HG02798 (cell line): ENCODE measurements around the gene SCN7A.
"Not testable (repeated sequence)": the region's sequence is repeated elsewhere in the genome, so short reads cannot be mapped to it uniquely, and the experiment has no call there.

ENCODE experiments used
- ATAC-seq: cut with Tn5 transposase; IDR thresholded peaks from one replicate; pipeline ENCODE4 v1.9.1; 2021; ENCODE audit warnings: mild to moderate bottlenecking; ENCODE audit not compliant: unreplicated experiment, poor library complexity

SCN7A gene

GRCh38 chr2:166455823-166456222, 38.2 kb downstream of the SCN7A start:
- ATAC-seq = not testable (repeated sequence)

GRCh38 chr2:166454006-166454595, 39.9 kb downstream of the SCN7A start:
- no peak for ATAC-seq

GRCh38 chr2:166451468-166451867, 42.6 kb downstream of the SCN7A start:
- no peak for ATAC-seq

- ATAC-seq = peak; percentile 81
Observed at GRCh38 chr2:166449439-166449838, 44.6 kb downstream of the SCN7A start.

GRCh38 chr2:166448106-166448505, 45.9 kb downstream of the SCN7A start:
- ATAC-seq = no peak

- no peak for ATAC-seq
Observed at GRCh38 chr2:166444306-166444705, 49.7 kb downstream of the SCN7A start.

GRCh38 chr2:166440313-166440712, 53.7 kb downstream of the SCN7A start:
- no peak for ATAC-seq

GRCh38 chr2:166439078-166439477, 55.0 kb downstream of the SCN7A start:
- no peak for ATAC-seq

- ATAC-seq = no peak
Observed at GRCh38 chr2:166436976-166437375, 57.1 kb downstream of the SCN7A start.

GRCh38 chr2:166436189-166436588, 57.9 kb downstream of the SCN7A start:
- ATAC-seq = no peak

GRCh38 chr2:166434491-166434890, 59.6 kb downstream of the SCN7A start:
- no peak for ATAC-seq

- ATAC-seq = no peak
Observed at GRCh38 chr2:166433457-166433856, 60.6 kb downstream of the SCN7A start.

GRCh38 chr2:166432331-166432730, 61.7 kb downstream of the SCN7A start:
- no peak for ATAC-seq

GRCh38 chr2:166424841-166425240, 69.2 kb downstream of the SCN7A start:
- no peak for ATAC-seq

GRCh38 chr2:166419616-166419934, 74.5 kb downstream of the SCN7A start:
- no peak for ATAC-seq

- no peak for ATAC-seq
Observed at GRCh38 chr2:166418853-166419615, 75.0 kb downstream of the SCN7A start.

- no peak for ATAC-seq
Observed at GRCh38 chr2:166417669-166418068, 76.4 kb downstream of the SCN7A start.

GRCh38 chr2:166413255-166413654, 80.8 kb downstream of the SCN7A start:
- no peak for ATAC-seq

- ATAC-seq = no peak
Observed at GRCh38 chr2:166411473-166412230, 82.4 kb downstream of the SCN7A start.

GRCh38 chr2:166410828-166411472, 83.1 kb downstream of the SCN7A start:
- no peak for ATAC-seq

GRCh38 chr2:166407746-166408145, 86.3 kb downstream of the SCN7A start:
- not testable (repeated sequence) for ATAC-seq
